GM19351 (cell line): ENCODE measurements around the gene DTX3.

Experiments
- ATAC-seq: cut with Tn5 transposase; IDR thresholded peaks from one replicate; pipeline ENCODE4 v1.9.1; 2021; ENCODE audit warnings: mild to moderate bottlenecking, moderate library complexity; ENCODE audit not compliant: unreplicated experiment

The DTX3 gene

GRCh38 chr12:57619434-57620244 is 15.0 kb downstream of the DTX3 start:
- ATAC-seq = no peak

DNA sequence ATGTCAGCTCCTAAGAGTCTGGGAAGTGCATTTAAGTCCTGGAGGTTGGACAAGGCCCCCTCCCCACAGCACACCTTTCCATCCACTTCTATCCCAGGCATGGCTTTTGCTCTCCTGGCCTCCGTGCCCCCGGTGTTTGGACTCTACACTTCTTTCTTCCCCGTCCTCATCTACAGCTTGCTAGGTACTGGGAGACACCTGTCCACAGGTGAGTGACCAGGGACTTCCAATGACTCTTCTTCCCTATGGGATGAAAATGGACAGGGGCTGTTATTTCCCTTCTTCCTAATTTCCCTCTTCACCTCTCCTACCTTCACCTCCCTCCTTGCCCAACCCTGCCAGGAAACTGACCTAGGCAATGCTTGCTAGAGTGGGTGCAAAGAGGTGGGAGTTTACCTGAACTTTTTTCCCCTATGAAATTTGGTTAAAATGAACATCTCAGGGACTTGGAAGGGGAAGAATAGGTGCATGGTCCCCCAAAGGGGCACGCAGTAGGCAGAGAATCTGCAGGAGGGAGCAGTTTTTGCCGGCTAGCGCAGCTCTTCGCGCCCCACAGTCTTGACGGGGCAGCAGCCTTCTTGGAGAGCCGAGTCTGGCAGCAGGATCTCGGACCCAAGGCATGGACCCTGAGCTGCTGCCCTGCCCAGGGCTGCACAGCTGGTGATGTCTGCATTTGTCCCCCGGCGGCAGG is 15.8 kb downstream of the DTX3 start:
- ATAC-seq = no peak

GRCh38 chr12:57620936-57621496 is 16.4 kb downstream of the DTX3 start:
- ATAC-seq = no peak

DNA sequence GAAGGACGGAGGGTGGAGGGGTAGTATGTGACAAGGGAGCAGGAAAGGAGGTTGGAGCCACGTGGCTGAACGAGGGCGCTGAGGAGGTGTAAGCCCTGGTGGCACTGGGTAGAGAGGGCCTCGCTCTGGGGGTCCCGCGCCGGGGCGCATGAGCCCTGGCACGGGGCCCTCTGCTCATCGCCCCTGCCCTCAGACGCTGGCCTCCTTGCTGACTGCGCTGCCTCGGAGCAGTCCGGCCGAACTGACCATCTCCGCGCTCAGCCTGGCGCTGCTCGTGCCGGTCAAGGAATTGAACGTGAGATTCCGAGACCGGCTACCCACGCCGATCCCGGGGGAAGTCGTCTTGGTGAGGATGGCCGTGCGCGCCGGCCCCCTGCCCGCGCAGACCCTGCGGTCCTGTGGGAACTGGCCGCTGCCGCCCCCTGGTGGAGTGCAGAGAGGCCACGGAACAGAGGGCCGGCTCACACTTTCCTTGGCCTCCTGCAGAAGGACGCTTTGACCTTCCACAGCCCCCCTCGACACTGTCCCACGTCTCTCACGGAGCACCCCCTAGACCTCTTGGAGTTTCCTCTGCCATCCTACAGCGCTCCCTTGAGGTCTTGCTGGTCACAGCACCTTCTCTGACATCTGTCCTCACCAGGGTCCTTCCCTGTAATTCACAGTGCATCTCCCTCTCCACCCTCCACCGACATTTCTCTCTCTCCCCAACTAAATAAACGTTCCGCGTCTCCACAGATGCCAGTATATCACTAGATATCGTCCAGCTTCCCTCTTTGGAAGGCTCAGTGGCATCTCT is 17.1 kb downstream of the DTX3 start:
- ATAC-seq = no peak

DNA sequence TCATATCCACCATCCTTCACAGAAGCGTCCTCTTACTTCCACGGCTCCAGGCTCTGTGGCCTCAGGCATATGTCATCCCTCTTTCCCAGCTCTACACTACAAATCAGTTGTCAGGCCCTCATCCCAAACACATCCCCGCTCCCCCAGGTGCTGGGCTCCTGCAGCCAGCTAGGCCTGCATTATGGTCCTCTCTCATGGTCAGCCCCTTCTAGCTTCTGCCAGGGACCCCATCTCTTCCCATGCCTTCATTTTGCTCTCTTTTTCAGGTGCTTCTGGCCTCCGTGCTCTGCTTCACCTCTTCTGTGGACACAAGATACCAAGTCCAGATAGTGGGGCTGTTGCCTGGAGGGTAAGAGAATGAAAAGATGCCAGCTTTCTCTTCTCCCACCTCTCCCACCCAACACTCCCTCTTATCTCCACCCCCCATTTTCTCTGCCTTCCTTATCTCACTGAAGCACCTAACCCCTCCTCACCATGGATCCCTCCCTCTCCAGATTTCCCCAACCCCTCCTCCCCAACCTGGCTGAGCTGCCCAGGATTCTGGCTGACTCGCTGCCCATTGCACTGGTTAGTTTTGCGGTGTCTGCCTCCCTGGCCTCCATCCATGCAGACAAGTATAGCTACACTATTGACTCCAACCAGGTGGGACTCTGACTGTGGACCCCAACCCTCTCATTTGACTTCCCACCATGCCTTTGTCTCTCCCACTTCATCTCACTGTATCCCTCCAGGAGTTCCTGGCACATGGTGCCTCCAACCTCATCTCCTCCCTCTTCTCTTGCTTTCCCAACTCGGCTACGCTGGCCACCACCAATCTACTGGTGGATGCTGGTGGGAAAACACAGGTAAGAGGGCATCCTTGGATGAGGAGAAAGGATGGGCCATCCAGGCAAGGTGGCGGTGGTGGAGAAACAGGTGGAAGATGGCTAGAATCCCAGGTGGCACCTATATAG is 17.9 kb downstream of the DTX3 start:
- no peak for ATAC-seq

- ATAC-seq = no peak
Measured at GRCh38 chr12:57623385-57623784, 18.8 kb downstream of the DTX3 start.

DNA sequence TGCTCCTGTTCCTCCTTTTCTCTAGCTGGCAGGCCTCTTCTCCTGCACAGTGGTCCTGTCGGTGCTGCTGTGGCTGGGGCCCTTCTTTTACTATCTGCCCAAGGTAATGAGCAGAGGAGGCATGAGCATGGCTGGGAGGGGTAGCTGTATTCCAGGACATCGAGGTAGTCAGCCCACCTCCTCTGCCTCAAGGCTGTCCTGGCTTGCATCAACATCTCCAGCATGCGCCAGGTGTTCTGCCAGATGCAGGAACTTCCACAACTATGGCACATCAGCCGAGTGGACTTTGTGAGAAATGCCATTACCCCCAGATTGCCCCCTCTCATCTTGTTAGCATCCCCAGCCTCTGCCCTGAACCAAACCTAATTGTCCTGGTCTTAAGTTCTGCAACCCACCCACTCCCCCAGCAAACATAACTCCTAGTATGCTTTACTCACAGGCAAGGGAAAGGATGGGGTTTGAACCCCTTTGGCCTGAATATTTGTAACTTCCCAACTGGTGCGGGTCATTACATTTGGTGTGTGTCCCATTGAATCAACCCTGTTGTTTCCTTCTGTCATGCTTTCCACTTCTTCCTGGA is 19.3 kb downstream of the DTX3 start:
- ATAC-seq = no peak

- no peak for ATAC-seq
Measured at GRCh38 chr12:57624441-57625220, 20.0 kb downstream of the DTX3 start.

DNA sequence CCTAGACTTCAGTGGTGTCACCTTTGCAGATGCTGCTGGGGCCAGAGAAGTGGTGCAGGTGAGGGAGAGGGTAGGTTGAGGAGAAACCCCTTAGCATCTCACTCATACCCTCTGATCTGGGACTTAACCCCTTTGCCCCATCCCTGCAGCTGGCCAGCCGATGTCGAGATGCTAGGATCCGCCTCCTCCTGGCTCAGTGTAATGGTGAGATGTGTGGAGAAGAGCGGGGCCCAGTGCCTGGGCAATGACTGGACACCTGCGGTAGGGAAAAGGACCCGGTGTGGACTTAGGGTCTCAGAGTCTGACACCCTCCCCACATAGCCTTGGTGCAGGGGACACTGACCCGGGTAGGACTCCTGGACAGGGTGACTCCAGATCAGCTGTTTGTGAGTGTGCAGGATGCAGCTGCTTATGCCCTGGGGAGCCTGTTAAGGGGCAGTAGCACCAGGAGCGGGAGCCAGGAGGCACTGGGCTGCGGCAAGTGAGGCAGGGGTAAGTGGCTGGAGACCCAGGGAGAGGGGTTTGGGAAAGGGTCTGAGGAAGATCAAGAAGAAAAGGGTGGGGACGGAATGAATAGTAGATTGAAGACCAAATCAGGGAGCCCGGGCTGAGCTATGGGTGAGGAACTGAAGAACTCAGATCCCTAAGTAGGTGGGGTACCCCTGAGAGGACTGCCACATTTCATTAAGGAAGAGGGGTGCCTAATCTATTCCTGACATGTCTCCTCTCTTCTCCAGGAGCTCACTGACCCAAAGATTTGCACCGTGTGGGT is 20.8 kb downstream of the DTX3 start:
- ATAC-seq = no peak

DNA sequence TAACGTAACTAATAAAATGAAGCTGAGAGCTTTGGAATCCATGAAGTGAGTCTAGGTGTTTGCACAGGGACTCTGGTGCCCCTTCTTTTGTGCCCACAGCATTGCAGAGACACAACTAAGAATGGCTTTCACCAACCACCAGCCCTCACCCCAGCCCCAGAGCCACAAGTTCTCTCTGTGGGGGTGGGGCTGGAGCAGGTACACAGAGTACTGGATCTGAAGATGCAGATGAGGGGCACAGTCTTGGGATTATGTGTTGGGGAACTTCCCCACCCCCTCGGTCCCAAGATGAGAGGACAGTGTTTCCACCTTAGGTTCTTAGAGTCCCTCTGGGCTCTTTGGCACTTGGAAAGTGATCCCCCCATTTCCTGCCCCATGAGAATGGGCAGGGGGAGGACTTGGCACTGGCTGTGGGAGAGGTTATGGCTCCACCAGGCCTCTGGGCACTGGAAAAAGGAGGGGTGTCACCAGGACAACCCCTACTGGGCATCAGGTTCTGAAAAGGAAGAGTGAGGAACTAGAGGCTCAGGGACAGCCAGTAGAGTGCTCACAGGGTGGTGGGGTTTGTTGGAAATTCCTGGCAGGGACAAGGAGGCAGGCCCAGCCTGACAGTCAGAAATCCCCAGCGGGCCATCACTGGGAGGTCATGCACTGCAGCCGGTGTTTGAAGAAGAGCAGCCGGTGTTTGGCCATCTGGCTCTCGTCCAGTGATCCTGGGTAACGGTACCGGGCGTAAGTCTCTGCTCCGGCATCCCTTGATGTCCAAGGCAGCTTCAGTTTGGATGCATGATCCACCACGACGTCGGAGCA is 21.7 kb downstream of the DTX3 start:
- no peak for ATAC-seq

- ATAC-seq = no peak
Measured at GRCh38 chr12:57626921-57627445, 22.4 kb downstream of the DTX3 start.

- no peak for ATAC-seq
Measured at GRCh38 chr12:57627501-57628279, 23.1 kb downstream of the DTX3 start.

- ATAC-seq = no peak
Measured at GRCh38 chr12:57628280-57629191, 23.9 kb downstream of the DTX3 start.

GRCh38 chr12:57629897-57630471 is 25.4 kb downstream of the DTX3 start:
- ATAC-seq = no peak

DNA sequence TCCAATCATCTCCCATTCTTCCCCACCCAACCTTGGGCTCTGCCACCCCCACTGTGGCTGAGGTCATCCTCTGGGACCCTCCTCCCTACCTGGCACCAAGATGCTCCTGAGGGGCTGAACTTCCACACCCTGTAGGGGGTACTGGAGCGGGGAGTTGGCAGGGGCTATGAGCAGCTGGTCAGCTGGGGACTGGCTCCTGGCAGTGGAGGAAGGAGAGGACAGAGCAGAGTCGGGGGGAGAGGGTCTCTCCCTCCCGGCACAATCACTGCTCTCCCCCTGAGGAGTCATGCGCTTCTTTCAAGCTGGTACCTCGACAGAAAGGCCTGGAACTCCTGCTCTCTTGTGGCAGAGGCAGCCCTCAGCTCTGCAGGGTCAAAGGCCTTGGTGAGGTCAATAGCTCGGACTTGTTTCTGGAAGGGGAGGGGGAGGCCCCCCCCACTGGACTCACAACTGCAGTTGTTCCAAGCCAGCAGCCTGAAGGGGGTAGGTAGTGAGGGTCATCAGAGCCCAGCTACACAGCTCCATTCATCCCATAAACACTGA is 26.3 kb downstream of the DTX3 start:
- no peak for ATAC-seq
